WI38 (cell line): ENCODE data around the gene WASHC4.
"Not testable (repeated sequence)": the region's sequence is repeated elsewhere in the genome, so short reads cannot be mapped to it uniquely, and the experiment has no call there.

Experiments used
- H3K4me3 ChIP-seq: 2 replicates; pipeline ENCODE4 v1.5.1; 2011; ENCODE audit warnings: low read depth, mild to moderate bottlenecking, control low read depth, low read length
- CTCF ChIP-seq: IDR thresholded peaks from 2 replicates; pipeline ENCODE4 v1.5.1; 2012; ENCODE audit warnings: low read depth, mild to moderate bottlenecking, control low read depth, low read length

The WASHC4 gene

GRCh38 chr12:105092336-105092735, 15.2 kb upstream of the WASHC4 start:
- no peak overlapping the region for H3K4me3 ChIP-seq
- TF ChIP-seq CTCF, result no peak

GRCh38 chr12:105095338-105095737, 12.2 kb upstream of the WASHC4 start:
- H3K4me3 ChIP-seq, result not testable (repeated sequence)

GRCh38 chr12:105099356-105099755, 8.2 kb upstream of the WASHC4 start:
- H3K4me3 ChIP-seq, result no peak overlapping the region
- no peak for TF ChIP-seq CTCF

- no peak overlapping the region for H3K4me3 ChIP-seq
- TF ChIP-seq CTCF, result no peak
Observed at GRCh38 chr12:105100207-105100985, 7.1 kb upstream of the WASHC4 start.

GRCh38 chr12:105100998-105101397, 6.5 kb upstream of the WASHC4 start:
- H3K4me3 ChIP-seq, result no peak overlapping the region
- no peak for TF ChIP-seq CTCF

- H3K4me3 ChIP-seq, result no peak overlapping the region
- no peak for TF ChIP-seq CTCF
Observed at GRCh38 chr12:105102673-105103072, 4.9 kb upstream of the WASHC4 start.

GRCh38 chr12:105104762-105105161, 2.8 kb upstream of the WASHC4 start:
- no peak for TF ChIP-seq CTCF
- no peak overlapping the region for H3K4me3 ChIP-seq

GRCh38 chr12:105106621-105107020, 910 bp upstream of the WASHC4 start:
- TF ChIP-seq CTCF, result no peak
- no peak overlapping the region; the same call in 1 of the 2 replicates for H3K4me3 ChIP-seq
